Measurements from ENCODE around the gene CAMKK2. TPM values are rescaled to one million over a fixed set of nuclear protein-coding genes. Genes with fewer than 3 reads are reported as not detected.
"Not testable (repeated sequence)": the region's sequence is repeated elsewhere in the genome, so short reads cannot be mapped to it uniquely, and the experiment has no call there.

Gene CAMKK2
- total RNA-seq, 1 experiment from 2014 or later: 26.7 TPM

- ChIA-PET CTCF (no interaction called here), POLR2A (ENCODE audit: unreplicated experiment) (no interaction called here)
- Histone ChIP-seq H4K20me1 (ENCODE audit: insufficient read depth) (no peaks in the 10 kb centered on the region), H3F3A (ENCODE audit: insufficient read depth, low read depth) (no peaks in the 10 kb centered on the region), H3K9me3 (ENCODE audit: insufficient read depth, low read depth) (no peaks in the 10 kb centered on the region), H3K27ac (no peak overlapping the region), H3K27me3 (ENCODE audit: insufficient read depth, low read depth) (no peaks in the 10 kb centered on the region), H3K79me2 (ENCODE audit: low read depth) (no peaks in the 10 kb centered on the region), H3K36me3 (ENCODE audit: low read depth) (0 out of 2 replicates have a peak, but pooled peaks cover 3% of the 10 kb centered on the region), H3K4me2 (no peak overlapping the region), H3K4me3 (no peak overlapping the region), H3K9me2 (ENCODE audit: insufficient read depth) (no peaks in the 10 kb centered on the region), H2AFZ (no peak overlapping the region), H3K4me1 (replicated peaks; ENCODE audit: insufficient read depth) (no peaks in the 10 kb centered on the region)
- no peak for DNase-seq
- TF ChIP-seq EZH2 (IDR thresholded peaks at IDR 0.05; ENCODE audit: low read depth): no peak
- TF ChIP-seq, protein P1, sequence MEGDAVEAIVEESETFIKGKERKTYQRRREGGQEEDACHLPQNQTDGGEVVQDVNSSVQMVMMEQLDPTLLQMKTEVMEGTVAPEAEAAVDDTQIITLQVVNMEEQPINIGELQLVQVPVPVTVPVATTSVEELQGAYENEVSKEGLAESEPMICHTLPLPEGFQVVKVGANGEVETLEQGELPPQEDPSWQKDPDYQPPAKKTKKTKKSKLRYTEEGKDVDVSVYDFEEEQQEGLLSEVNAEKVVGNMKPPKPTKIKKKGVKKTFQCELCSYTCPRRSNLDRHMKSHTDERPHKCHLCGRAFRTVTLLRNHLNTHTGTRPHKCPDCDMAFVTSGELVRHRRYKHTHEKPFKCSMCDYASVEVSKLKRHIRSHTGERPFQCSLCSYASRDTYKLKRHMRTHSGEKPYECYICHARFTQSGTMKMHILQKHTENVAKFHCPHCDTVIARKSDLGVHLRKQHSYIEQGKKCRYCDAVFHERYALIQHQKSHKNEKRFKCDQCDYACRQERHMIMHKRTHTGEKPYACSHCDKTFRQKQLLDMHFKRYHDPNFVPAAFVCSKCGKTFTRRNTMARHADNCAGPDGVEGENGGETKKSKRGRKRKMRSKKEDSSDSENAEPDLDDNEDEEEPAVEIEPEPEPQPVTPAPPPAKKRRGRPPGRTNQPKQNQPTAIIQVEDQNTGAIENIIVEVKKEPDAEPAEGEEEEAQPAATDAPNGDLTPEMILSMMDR (conservative IDR thresholded peaks at IDR 0.05): no peak
- no TSS peak for BruUV-seq (replicated peaks)
- intact Hi-C loops (cut with micrococcal nuclease; ENCODE audit: unreplicated experiment): no loop called here
Measured at GRCh38 chr12:121259074-121259473, 37.4 kb downstream of the CAMKK2 start.

- H3K9me2 ChIP-seq (ENCODE audit: insufficient read depth); H3F3A ChIP-seq (ENCODE audit: insufficient read depth, low read depth); H2AFZ ChIP-seq; POLR2A ChIA-PET (ENCODE audit: unreplicated experiment); H3K9me3 ChIP-seq (ENCODE audit: insufficient read depth, low read depth); BruUV-seq (replicated peaks); H3K27ac ChIP-seq; H3K4me3 ChIP-seq; H3K79me2 ChIP-seq (ENCODE audit: low read depth); H3K4me2 ChIP-seq; H3K27me3 ChIP-seq (ENCODE audit: insufficient read depth, low read depth); H3K36me3 ChIP-seq (ENCODE audit: low read depth); DNase-seq; H3K4me1 ChIP-seq (replicated peaks; ENCODE audit: insufficient read depth); intact Hi-C loops (cut with micrococcal nuclease; ENCODE audit: unreplicated experiment); H4K20me1 ChIP-seq (ENCODE audit: insufficient read depth): not testable (repeated sequence)
- CTCF ChIA-PET: interaction anchor here (0.5 to 0.7 kb wide), 2 partner anchors 19 to 35 kb away, joined by 5 to 7 read pairs; no protein-coding TSS in a partner anchor
Measured at GRCh38 chr12:121257704-121258449, 38.6 kb downstream of the CAMKK2 start.

- intact Hi-C loops (cut with micrococcal nuclease; ENCODE audit: unreplicated experiment): no loop called here
Measured at GRCh38 chr12:121255433-121255832, 41.1 kb downstream of the CAMKK2 start.

More at GRCh38 chr12:121255433-121255832, 41.1 kb downstream of the CAMKK2 start:
- H3K36me3 ChIP-seq (ENCODE audit: low read depth): 0 out of 2 replicates have a peak, but pooled peaks cover 3% of the 10 kb centered on the region
- H2AFZ ChIP-seq: no peak overlapping the region
- DNase-seq: no peak
- no peak overlapping the region for H3K4me2 ChIP-seq
- H3K79me2 ChIP-seq (ENCODE audit: low read depth): no peaks in the 10 kb centered on the region
- H3K9me3 ChIP-seq (ENCODE audit: insufficient read depth, low read depth): no peaks in the 10 kb centered on the region
- BruUV-seq (replicated peaks): no TSS peak
- no peak overlapping the region for H3K4me3 ChIP-seq
- no peaks in the 10 kb centered on the region for H3K27me3 ChIP-seq (ENCODE audit: insufficient read depth, low read depth)
- CTCF ChIA-PET: no interaction called here
- no peaks in the 10 kb centered on the region for H3F3A ChIP-seq (ENCODE audit: insufficient read depth, low read depth)
- POLR2A ChIA-PET (ENCODE audit: unreplicated experiment): no interaction called here
- no peak overlapping the region for H3K27ac ChIP-seq
- no peaks in the 10 kb centered on the region for H4K20me1 ChIP-seq (ENCODE audit: insufficient read depth)
- no peaks in the 10 kb centered on the region for H3K9me2 ChIP-seq (ENCODE audit: insufficient read depth)
- no peak for TF ChIP-seq EZH2 (IDR thresholded peaks at IDR 0.05; ENCODE audit: low read depth)
- TF ChIP-seq, protein P1 (conservative IDR thresholded peaks at IDR 0.05): no peak
- H3K4me1 ChIP-seq (replicated peaks; ENCODE audit: insufficient read depth): no peaks in the 10 kb centered on the region

All from PC-9 (cell line).